ENCODE results near the gene CHRND. TPM values are rescaled to one million over a fixed set of nuclear protein-coding genes. Genes with fewer than 3 reads are reported as not detected.

CHRND gene
- total and polyA plus RNA-seq, 2 experiments from 2014 or later, result not detected

DNA sequence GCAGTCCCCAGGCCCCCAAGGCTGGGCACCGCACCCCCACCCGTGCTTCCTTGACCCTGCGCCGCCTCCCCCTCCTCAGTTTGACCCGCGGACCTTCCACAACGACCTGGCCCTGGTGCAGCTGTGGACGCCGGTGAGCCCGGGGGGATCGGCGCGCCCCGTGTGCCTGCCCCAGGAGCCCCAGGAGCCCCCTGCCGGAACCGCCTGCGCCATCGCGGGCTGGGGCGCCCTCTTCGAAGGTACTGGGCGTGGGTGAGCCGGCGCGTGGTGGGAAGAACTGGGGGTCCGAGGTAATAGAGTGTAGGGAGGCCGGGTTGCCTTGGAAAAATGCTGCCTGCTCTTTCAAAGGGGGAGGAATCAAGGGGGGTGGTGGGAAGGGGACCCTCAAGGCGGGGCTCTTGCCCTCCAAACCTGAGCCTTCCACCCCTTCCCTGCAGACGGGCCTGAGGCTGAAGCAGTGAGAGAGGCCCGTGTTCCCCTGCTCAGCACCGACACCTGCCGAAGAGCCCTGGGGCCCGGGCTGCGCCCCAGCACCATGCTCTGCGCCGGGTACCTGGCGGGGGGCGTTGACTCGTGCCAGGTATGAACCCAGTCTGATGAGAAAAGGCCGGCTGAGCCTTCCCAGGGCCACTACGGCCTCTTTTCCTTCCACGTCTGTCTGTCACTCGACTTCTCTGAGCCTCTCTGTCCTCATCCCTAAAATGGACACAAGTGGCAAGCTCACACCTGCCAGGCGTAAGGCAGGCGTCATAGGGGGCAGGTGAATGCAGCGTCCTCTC lies 3.1 kb upstream of the CHRND start:
- H3K9me2 ChIP-seq (replicated peaks; ENCODE audit: insufficient read depth), result no peaks in the 10 kb centered on the region
- no peak for TF ChIP-seq EZH2 (IDR thresholded peaks at IDR 0.05; ENCODE audit: borderline replicate concordance)
- TF ChIP-seq, protein P1, sequence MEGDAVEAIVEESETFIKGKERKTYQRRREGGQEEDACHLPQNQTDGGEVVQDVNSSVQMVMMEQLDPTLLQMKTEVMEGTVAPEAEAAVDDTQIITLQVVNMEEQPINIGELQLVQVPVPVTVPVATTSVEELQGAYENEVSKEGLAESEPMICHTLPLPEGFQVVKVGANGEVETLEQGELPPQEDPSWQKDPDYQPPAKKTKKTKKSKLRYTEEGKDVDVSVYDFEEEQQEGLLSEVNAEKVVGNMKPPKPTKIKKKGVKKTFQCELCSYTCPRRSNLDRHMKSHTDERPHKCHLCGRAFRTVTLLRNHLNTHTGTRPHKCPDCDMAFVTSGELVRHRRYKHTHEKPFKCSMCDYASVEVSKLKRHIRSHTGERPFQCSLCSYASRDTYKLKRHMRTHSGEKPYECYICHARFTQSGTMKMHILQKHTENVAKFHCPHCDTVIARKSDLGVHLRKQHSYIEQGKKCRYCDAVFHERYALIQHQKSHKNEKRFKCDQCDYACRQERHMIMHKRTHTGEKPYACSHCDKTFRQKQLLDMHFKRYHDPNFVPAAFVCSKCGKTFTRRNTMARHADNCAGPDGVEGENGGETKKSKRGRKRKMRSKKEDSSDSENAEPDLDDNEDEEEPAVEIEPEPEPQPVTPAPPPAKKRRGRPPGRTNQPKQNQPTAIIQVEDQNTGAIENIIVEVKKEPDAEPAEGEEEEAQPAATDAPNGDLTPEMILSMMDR (IDR thresholded peaks at IDR 0.05; ENCODE audit: poor library complexity), result no peak
- no peak for TF ChIP-seq EZH2phosphoT487 (IDR thresholded peaks at IDR 0.05; ENCODE audit: low read depth, severe bottlenecking, unreplicated experiment)
- DNase-seq (ENCODE audit: low spot score), result no peak
- H3K4me2 ChIP-seq, result peak overlapping the region; percentile 77
- H4K20me1 ChIP-seq (ENCODE audit: insufficient read depth, poor library complexity, severe bottlenecking), result no peaks in the 10 kb centered on the region
- no peak overlapping the region for H2AFZ ChIP-seq
- no peak overlapping the region for H3K4me3 ChIP-seq
- H3K36me3 ChIP-seq (replicated peaks; ENCODE audit: insufficient read depth, low read depth), result no peaks in the 10 kb centered on the region
- H3K9me3 ChIP-seq (ENCODE audit: low read depth), result no peaks in the 10 kb centered on the region
- H3K27ac ChIP-seq, result no peak overlapping the region
- WGBS (ENCODE audit: low lambda C conversion rate, missing lambda C conversion rate), result 65% methylated on average over 34 of the region's 46 CpGs
- no peaks in the 10 kb centered on the region for H3K79me2 ChIP-seq
- peaks cover 40% of the 10 kb centered on the region for H3K27me3 ChIP-seq
- peaks cover 10% of the 10 kb centered on the region for H3K4me1 ChIP-seq (ENCODE audit: insufficient read depth)

DNA sequence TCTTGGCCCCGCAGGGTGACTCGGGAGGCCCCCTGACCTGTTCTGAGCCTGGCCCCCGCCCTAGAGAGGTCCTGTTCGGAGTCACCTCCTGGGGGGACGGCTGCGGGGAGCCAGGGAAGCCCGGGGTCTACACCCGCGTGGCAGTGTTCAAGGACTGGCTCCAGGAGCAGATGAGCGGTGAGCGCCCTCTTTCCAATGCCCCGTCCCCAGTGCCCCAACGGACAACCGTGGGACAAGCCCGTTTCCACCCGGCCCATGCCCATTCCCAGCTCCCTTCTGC lies 2.6 kb upstream of the CHRND start:
- peaks cover 10% of the 10 kb centered on the region for H3K4me1 ChIP-seq (ENCODE audit: insufficient read depth)
- DNase-seq (ENCODE audit: low spot score), result no peak
- H3K4me2 ChIP-seq, result peak overlapping the region; percentile 90
- 35% methylated on average over 12 of the region's 16 CpGs for WGBS (ENCODE audit: low lambda C conversion rate, missing lambda C conversion rate)
- H4K20me1 ChIP-seq (ENCODE audit: insufficient read depth, poor library complexity, severe bottlenecking), result no peaks in the 10 kb centered on the region
- peaks cover 40% of the 10 kb centered on the region for H3K27me3 ChIP-seq
- no peak overlapping the region for H2AFZ ChIP-seq
- no peak overlapping the region for H3K4me3 ChIP-seq
- H3K27ac ChIP-seq, result no peak overlapping the region
- H3K36me3 ChIP-seq (replicated peaks; ENCODE audit: insufficient read depth, low read depth), result no peaks in the 10 kb centered on the region
- H3K79me2 ChIP-seq, result no peaks in the 10 kb centered on the region
- H3K9me3 ChIP-seq (ENCODE audit: low read depth), result no peaks in the 10 kb centered on the region
- no peak for TF ChIP-seq EZH2 (IDR thresholded peaks at IDR 0.05; ENCODE audit: borderline replicate concordance)
- no peak for TF ChIP-seq EZH2phosphoT487 (IDR thresholded peaks at IDR 0.05; ENCODE audit: low read depth, severe bottlenecking, unreplicated experiment)
- TF ChIP-seq, protein P1 (IDR thresholded peaks at IDR 0.05; ENCODE audit: poor library complexity), result no peak
- no peaks in the 10 kb centered on the region for H3K9me2 ChIP-seq (replicated peaks; ENCODE audit: insufficient read depth)

DNA sequence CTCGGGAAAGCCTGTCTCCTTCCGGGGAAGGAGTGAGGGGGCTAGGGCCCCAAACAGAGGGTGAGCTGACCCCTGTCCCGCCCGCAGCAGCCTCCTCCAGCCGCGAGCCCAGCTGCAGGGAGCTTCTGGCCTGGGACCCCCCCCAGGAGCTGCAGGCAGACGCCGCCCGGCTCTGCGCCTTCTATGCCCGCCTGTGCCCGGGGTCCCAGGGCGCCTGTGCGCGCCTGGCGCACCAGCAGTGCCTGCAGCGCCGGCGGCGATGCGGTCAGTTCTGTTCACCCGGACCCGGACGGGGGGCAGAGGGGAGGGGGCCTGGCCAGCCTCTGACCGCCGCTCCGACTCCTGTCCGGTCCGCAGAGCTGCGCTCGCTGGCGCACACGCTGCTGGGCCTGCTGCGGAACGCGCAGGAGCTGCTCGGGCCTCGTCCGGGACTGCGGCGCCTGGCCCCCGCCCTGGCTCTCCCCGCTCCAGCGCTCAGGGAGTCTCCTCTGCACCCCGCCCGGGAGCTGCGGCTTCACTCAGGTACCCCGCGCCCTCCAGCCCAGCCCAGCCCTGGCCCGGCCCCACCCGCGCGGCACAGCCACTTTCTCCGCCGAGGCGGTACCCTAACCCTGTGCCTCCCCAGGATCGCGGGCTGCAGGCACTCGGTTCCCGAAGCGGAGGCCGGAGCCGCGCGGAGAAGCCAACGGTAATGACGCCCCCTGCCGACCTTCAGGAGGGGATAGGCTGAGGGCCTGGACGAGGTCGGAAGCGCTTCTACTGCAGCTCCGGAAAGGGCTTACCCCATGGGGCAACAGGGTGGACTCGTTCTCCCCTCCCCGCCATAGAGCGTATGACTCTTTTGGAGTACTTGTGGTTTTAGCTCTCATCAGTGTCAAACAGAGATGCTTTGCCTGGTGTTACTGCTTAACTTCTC lies 2.0 kb upstream of the CHRND start:
- Histone ChIP-seq H4K20me1 (ENCODE audit: insufficient read depth, poor library complexity, severe bottlenecking) (no peaks in the 10 kb centered on the region), H2AFZ (no peak overlapping the region), H3K36me3 (replicated peaks; ENCODE audit: insufficient read depth, low read depth) (no peaks in the 10 kb centered on the region), H3K4me3 (peak overlapping the region; percentile 20), H3K4me2 (peak overlapping the region; percentile 90), H3K9me3 (ENCODE audit: low read depth) (no peaks in the 10 kb centered on the region), H3K27me3 (peaks cover 40% of the 10 kb centered on the region), H3K4me1 (ENCODE audit: insufficient read depth) (peaks cover 10% of the 10 kb centered on the region), H3K27ac (no peak overlapping the region), H3K9me2 (replicated peaks; ENCODE audit: insufficient read depth) (no peaks in the 10 kb centered on the region), H3K79me2 (no peaks in the 10 kb centered on the region)
- TF ChIP-seq EZH2phosphoT487 (IDR thresholded peaks at IDR 0.05; ENCODE audit: low read depth, severe bottlenecking, unreplicated experiment), result no peak
- TF ChIP-seq, protein P1 (IDR thresholded peaks at IDR 0.05; ENCODE audit: poor library complexity), result peak; percentile 41
- peak; percentile 76 for TF ChIP-seq EZH2 (IDR thresholded peaks at IDR 0.05; ENCODE audit: borderline replicate concordance)
- peak; percentile 71 for DNase-seq (ENCODE audit: low spot score)
- WGBS (ENCODE audit: low lambda C conversion rate, missing lambda C conversion rate), result 3% methylated on average over 36 of the region's 75 CpGs
